Measurements from ENCODE around the gene SDK1. TPM values are rescaled to one million over a fixed set of nuclear protein-coding genes. Genes with fewer than 3 reads are reported as not detected.

The SDK1 gene
- total RNA-seq, 1 donor from 2014 or later = 16.7 TPM

DNA sequence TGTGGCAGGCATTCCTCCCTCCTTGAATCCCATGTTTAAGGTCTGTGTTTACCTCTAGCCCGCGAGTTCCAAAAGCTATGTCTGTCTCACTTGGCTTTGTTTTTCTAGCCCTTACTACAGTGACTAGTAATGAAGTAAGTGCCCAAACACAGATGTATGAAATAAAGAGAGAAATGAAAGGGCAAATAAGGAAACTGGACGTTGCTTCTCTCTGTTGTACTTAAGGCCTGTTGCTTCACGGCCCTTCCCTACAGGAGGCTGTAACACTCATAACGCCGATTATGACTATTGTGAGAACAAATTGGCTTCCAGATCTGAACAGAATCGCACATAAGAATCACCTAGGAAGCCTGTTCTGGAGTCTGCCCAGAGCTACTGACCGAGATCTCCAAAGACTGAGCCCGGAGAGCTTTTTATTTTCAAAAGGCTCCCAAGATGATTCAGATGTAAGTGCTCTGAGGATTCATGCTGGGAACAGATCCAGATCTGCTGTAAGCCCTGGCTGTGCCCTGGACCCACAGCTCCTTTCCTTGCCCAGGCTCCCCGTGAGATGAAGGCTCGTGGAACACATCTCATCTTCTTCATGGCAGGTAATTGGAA is 432.6 kb downstream of the SDK1 start:
- Histone ChIP-seq H3K4me3 (no peak overlapping the region), H3K27me3 (no peaks in the 10 kb centered on the region), H3K27ac (no peak overlapping the region), H3K4me1 (no peaks in the 10 kb centered on the region), H3K36me3 (no peaks in the 10 kb centered on the region), H3K9me3 (peaks cover 8% of the 10 kb centered on the region)
- no peak for DNase-seq (ENCODE audit: extremely low spot score in 2 of 2)
- intact Hi-C loops (cut with DNase I) = no loop called here
- no peak for TF ChIP-seq POLR2A (IDR thresholded peaks at IDR 0.05)
- TF ChIP-seq, protein P1, sequence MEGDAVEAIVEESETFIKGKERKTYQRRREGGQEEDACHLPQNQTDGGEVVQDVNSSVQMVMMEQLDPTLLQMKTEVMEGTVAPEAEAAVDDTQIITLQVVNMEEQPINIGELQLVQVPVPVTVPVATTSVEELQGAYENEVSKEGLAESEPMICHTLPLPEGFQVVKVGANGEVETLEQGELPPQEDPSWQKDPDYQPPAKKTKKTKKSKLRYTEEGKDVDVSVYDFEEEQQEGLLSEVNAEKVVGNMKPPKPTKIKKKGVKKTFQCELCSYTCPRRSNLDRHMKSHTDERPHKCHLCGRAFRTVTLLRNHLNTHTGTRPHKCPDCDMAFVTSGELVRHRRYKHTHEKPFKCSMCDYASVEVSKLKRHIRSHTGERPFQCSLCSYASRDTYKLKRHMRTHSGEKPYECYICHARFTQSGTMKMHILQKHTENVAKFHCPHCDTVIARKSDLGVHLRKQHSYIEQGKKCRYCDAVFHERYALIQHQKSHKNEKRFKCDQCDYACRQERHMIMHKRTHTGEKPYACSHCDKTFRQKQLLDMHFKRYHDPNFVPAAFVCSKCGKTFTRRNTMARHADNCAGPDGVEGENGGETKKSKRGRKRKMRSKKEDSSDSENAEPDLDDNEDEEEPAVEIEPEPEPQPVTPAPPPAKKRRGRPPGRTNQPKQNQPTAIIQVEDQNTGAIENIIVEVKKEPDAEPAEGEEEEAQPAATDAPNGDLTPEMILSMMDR (IDR thresholded peaks at IDR 0.05) = no peak
- TF ChIP-seq POLR2AphosphoS5 (IDR thresholded peaks at IDR 0.05; ENCODE audit: insufficient read depth in 1 of 2, low read depth in 1 of 2) = no peak

DNA sequence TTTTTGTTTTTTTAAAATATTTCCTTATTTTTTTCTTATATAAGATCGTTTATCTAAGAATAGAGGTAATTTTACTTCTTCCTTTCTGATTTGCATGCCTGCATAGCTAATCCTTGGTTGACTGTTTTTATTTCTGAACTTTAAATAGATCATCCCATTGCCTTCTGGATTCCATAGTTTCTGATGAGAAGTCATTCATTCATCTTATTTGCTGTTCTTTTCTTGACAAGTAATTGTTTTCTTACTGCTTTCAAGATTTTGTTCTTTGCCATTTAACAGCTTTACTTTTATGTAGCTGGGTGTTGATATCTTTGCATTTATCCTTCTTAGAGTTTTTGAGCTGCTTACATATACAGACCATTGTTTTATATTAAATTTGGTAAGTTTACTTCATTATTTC is 437.9 kb downstream of the SDK1 start:
- no peak for DNase-seq (ENCODE audit: extremely low spot score in 2 of 2)
- H3K36me3 ChIP-seq = no peaks in the 10 kb centered on the region
- no peak overlapping the region for H3K4me3 ChIP-seq
- intact Hi-C loops (cut with DNase I) = no loop called here
- H3K27ac ChIP-seq = no peak overlapping the region
- H3K9me3 ChIP-seq = peaks cover 11% of the 10 kb centered on the region
- no peaks in the 10 kb centered on the region for H3K4me1 ChIP-seq
- H3K27me3 ChIP-seq = no peaks in the 10 kb centered on the region
- TF ChIP-seq POLR2A (IDR thresholded peaks at IDR 0.05) (no peak), POLR2AphosphoS5 (IDR thresholded peaks at IDR 0.05; ENCODE audit: insufficient read depth in 1 of 2, low read depth in 1 of 2) (no peak)
- TF ChIP-seq, protein P1 (IDR thresholded peaks at IDR 0.05) = no peak

DNA sequence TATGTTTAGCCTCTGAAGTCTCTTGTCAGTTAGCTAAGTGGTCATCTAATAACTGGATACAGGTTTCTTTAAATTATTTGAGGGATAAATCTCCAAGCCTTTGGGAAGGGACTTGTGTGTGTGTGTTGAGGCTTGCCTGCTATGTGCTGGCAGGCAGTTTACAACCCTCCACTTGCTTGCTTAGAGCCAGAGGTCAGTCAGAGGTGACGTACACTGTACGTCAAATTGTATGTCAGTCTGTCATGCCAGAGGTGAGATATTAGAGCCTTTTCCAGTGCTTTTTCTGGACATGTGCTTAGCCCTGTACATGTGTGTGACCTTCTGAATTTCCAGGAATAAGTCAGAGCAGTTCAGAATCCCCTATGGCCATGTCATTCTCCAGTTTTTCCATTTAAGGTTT is 438.9 kb downstream of the SDK1 start:
- DNase-seq (ENCODE audit: extremely low spot score in 2 of 2) = no peak
- H3K4me3 ChIP-seq = no peak overlapping the region
- peaks cover 11% of the 10 kb centered on the region for H3K9me3 ChIP-seq
- TF ChIP-seq, protein P1 (IDR thresholded peaks at IDR 0.05) = no peak
- TF ChIP-seq POLR2A (IDR thresholded peaks at IDR 0.05) (no peak), POLR2AphosphoS5 (IDR thresholded peaks at IDR 0.05; ENCODE audit: insufficient read depth in 1 of 2, low read depth in 1 of 2) (no peak)
- H3K27me3 ChIP-seq = no peaks in the 10 kb centered on the region
- no peaks in the 10 kb centered on the region for H3K4me1 ChIP-seq
- intact Hi-C loops (cut with DNase I) = no loop called here
- H3K36me3 ChIP-seq = no peaks in the 10 kb centered on the region
- H3K27ac ChIP-seq = no peak overlapping the region

DNA sequence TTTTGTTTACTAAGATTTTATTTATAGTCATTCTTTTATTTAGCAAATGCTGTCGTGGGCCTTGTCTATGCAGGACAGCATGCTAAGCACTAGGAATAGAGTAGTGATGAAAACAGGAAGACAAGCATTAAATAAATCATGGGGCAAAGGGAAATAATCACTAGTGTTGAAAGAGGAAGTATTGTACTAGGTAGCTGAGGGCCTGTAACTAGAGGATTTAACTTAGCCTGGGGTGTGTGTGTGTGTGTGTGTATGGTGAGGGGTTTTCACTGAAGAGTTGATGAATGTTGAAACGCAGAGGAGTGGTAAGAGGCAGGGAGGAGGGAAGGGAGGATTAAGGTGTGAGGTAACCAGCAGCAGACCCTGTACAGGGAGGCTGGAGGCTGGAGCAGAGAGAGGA is 446.4 kb downstream of the SDK1 start:
- intact Hi-C loops (cut with DNase I) = no loop called here
- no peak for TF ChIP-seq POLR2AphosphoS5 (IDR thresholded peaks at IDR 0.05; ENCODE audit: insufficient read depth in 1 of 2, low read depth in 1 of 2)
- TF ChIP-seq POLR2A (IDR thresholded peaks at IDR 0.05) = no peak
- TF ChIP-seq, protein P1 (IDR thresholded peaks at IDR 0.05) = no peak
- Histone ChIP-seq H3K36me3 (no peaks in the 10 kb centered on the region), H3K27me3 (no peaks in the 10 kb centered on the region), H3K4me3 (no peak overlapping the region), H3K9me3 (no peaks in the 10 kb centered on the region), H3K4me1 (no peaks in the 10 kb centered on the region), H3K27ac (no peak overlapping the region)
- DNase-seq (ENCODE audit: extremely low spot score in 2 of 2) = no peak

GRCh38 chr7:3748389-3748788 is 447.3 kb downstream of the SDK1 start:
- intact Hi-C loops (cut with DNase I) = no loop called here
- TF ChIP-seq POLR2A (IDR thresholded peaks at IDR 0.05) (no peak), POLR2AphosphoS5 (IDR thresholded peaks at IDR 0.05; ENCODE audit: insufficient read depth in 1 of 2, low read depth in 1 of 2) (no peak)
- TF ChIP-seq, protein P1 (IDR thresholded peaks at IDR 0.05) = no peak
- Histone ChIP-seq H3K27ac (no peak overlapping the region), H3K9me3 (no peaks in the 10 kb centered on the region), H3K4me3 (no peak overlapping the region), H3K36me3 (no peaks in the 10 kb centered on the region), H3K27me3 (no peaks in the 10 kb centered on the region), H3K4me1 (no peaks in the 10 kb centered on the region)
- DNase-seq (ENCODE audit: extremely low spot score in 2 of 2) = no peak

Data from vagina (tissue), 2 donors.